Vagina (tissue), 2 donors: Measurements from ENCODE around the gene FRMD1.

ENCODE experiments used
- CTCF ChIP-seq, 3 experiments: fragments of 450-650 bp in 2 of 3; fragments of 200-600 bp in 1 of 3; sonication (generic) in 1 of 3; IDR thresholded peaks; one replicate each; pipeline ENCODE4 v1.5.1; 2017 to 2019; ENCODE audit warnings: antibody characterized with exemption in 3 of 3, mild to moderate bottlenecking in 2 of 3, moderate library complexity in 2 of 3
- POLR2A ChIP-seq, 2 donors: fragments of 450-650 bp; IDR thresholded peaks; one replicate each; pipeline ENCODE4 v1.6.1; 2017; ENCODE audit warnings: antibody characterized with exemption in 2 of 2, mild to moderate bottlenecking in 2 of 2, moderate library complexity in 2 of 2

- TF ChIP-seq POLR2A (IDR thresholded peaks at IDR 0.05) (no peak), CTCF (IDR thresholded peaks at IDR 0.05) (no peak)
Measured at GRCh38 chr6:168118935-168119334, 39.9 kb upstream of the FRMD1 start.
